Transverse colon (tissue), 4 donors: ENCODE measurements around the gene GAS7. TPM values are rescaled to one million over a fixed set of nuclear protein-coding genes. Genes with fewer than 3 reads are reported as not detected.
A peak's percentile ranks its signal among the peaks of the same experiment; 100 is the strongest.

ENCODE experiments used
- DNase-seq: peaks from one replicate; pipeline ENCODE4 v3.0.0-alpha.2; 2019
- H3K27ac ChIP-seq, 4 donors: fragments of 200-600 bp; sonication (generic); 2 replicates each; pipeline ENCODE4 v1.5.1; 2016 to 2018; ENCODE audit warnings: inconsistent platforms in 4 of 4
- H3K27me3 ChIP-seq: fragments of 200-600 bp; sonication (generic); 2 replicates; pipeline ENCODE4 v1.5.1; 2017; ENCODE audit warnings: inconsistent platforms
- H3K36me3 ChIP-seq, 4 donors: fragments of 200-600 bp; sonication (generic); 2 replicates each; pipeline ENCODE4 v1.5.1; 2017 to 2019; ENCODE audit warnings: inconsistent platforms in 4 of 4
- H3K4me1 ChIP-seq, 4 donors: fragments of 200-600 bp; sonication (generic); 2 replicates each; pipeline ENCODE4 v1.5.1; 2017 to 2020; ENCODE audit warnings: inconsistent platforms in 4 of 4
- H3K4me3 ChIP-seq, 4 donors: fragments of 200-600 bp; sonication (generic); 1 replicate in 1 of 4; 2 replicates in 3 of 4; pipeline versions ENCODE4 v1.5.1 to v1.6.1; 2017 to 2019; ENCODE audit warnings: inconsistent platforms in 4 of 4
- H3K9me3 ChIP-seq, 2 donors: fragments of 200-600 bp; sonication (generic); 2 replicates each; pipeline ENCODE4 v1.5.1; 2017 to 2019; ENCODE audit warnings: inconsistent platforms in 2 of 2
- CTCF ChIP-seq, 5 experiments: fragments of 200-600 bp in 3 of 5; fragments of 450-650 bp in 2 of 5; sonication (generic) in 3 of 5; IDR thresholded peaks; 1 replicate in 2 of 5; 2 replicates in 3 of 5; pipeline ENCODE4 v1.5.1; 2016 to 2017; ENCODE audit warnings: antibody characterized with exemption in 5 of 5, inconsistent platforms in 3 of 5, mild to moderate bottlenecking in 2 of 5, moderate library complexity in 1 of 5
- EP300 ChIP-seq: sonication (generic); formaldehyde crosslinking; IDR thresholded peaks from one replicate; pipeline ENCODE4 v1.6.1; 2017; ENCODE audit warnings: antibody characterized with exemption, low read depth
- POLR2A ChIP-seq: fragments of 450-650 bp; IDR thresholded peaks from one replicate; pipeline ENCODE4 v1.6.1; 2016; ENCODE audit warnings: antibody characterized with exemption, mild to moderate bottlenecking, moderate library complexity
- POLR2AphosphoS5 ChIP-seq, 3 donors: sonication (generic); formaldehyde crosslinking; IDR thresholded peaks; one replicate each; pipeline ENCODE4 v1.6.1; 2016; ENCODE audit warnings: antibody characterized with exemption in 3 of 3
- WGBS, 2 donors: methylation state at CpG; one replicate each; pipeline ENCODE4 v1.1.5; 2018; ENCODE audit warnings: low coverage in 1 of 2; 5-methylcytosine and 5-hydroxymethylcytosine counted together
- in situ Hi-C, 4 donors: fragments of 200-750 bp; cut with MboI; loops; one replicate each; pipeline versions ENCODE4 v1.15.0 to v1.15.1; 2017; ENCODE audit warnings: low sequenced_read_pairs in 3 of 4, low pct_ligation_motif_present in 1 of 4, low pct_unique_long_range_greater_than_20kb in 1 of 4
- intact Hi-C: fragments of 100-400 bp; cut with DNase I; formaldehyde crosslinking; loops from one replicate; pipeline ENCODE4 v1.15.1; 2023; ENCODE audit warnings: low total_unique reads
- total RNA-seq, 4 donors: library from RNA; depleted of rRNA; stranded (reverse); fragments of >200 nt; gene quantifications; one replicate each; pipeline ENCODE4 v1.1.0, GENCODE V29; 2016

GAS7 gene
- total RNA-seq, 4 donors from 2014 or later = 9.2 to 59.1 (median 15.2) TPM

GRCh38 chr17:10055262-10055975 is 143.0 kb downstream of the GAS7 start:
- no peaks in the 10 kb centered on the region for H3K27me3 ChIP-seq
- DNase-seq = no peak
- 89 to 91% methylated on average over 6 to 13 of the region's 13 CpGs for WGBS, 2 donors
- intact Hi-C loops = no loop called here
- TF ChIP-seq POLR2A (no peak), POLR2AphosphoS5 (IDR thresholded peaks at IDR 0.05) (no peak), EP300 (no peak), CTCF (IDR thresholded peaks at IDR 0.05) (no peak)
- H3K9me3 ChIP-seq = no peaks in the 10 kb centered on the region
- H3K4me3 ChIP-seq = no peak overlapping the region
- peak overlapping the region in 2 of 4 donors; percentile 8 to 41 for H3K27ac ChIP-seq
- in situ Hi-C loops = no loop called here
- no peaks in the 10 kb centered on the region for H3K36me3 ChIP-seq
- peaks cover 0 to 12% (median 5%) of the 10 kb centered on the region in 4 donors for H3K4me1 ChIP-seq

- WGBS, 2 donors = 42 to 52% methylated on average over 6 to 12 of the region's 12 CpGs
- in situ Hi-C loops = no loop called here
- TF ChIP-seq CTCF (IDR thresholded peaks at IDR 0.05) (no peak), POLR2AphosphoS5 (IDR thresholded peaks at IDR 0.05) (no peak), POLR2A (no peak), EP300 (no peak)
- intact Hi-C loops = no loop called here
- H3K27ac ChIP-seq = peak overlapping the region in 3 of 4 donors; percentile 27 to 32 (median 30)
- no peak for DNase-seq
- no peaks in the 10 kb centered on the region for H3K36me3 ChIP-seq
- H3K27me3 ChIP-seq = no peaks in the 10 kb centered on the region
- H3K4me3 ChIP-seq = no peak overlapping the region
- no peaks in the 10 kb centered on the region for H3K9me3 ChIP-seq
- peaks cover 0 to 6% (median 0%) of the 10 kb centered on the region in 4 donors for H3K4me1 ChIP-seq
These were observed 144.4 kb downstream of the GAS7 start for GRCh38 chr17:10053782-10054540.

GRCh38 chr17:10052106-10052813 is 146.1 kb downstream of the GAS7 start:
- DNase-seq = no peak
- Histone ChIP-seq H3K27me3 (no peaks in the 10 kb centered on the region), H3K9me3 (no peaks in the 10 kb centered on the region), H3K4me1 (peaks cover 0 to 5% (median 0%) of the 10 kb centered on the region in 4 donors), H3K4me3 (no peak overlapping the region), H3K36me3 (no peaks in the 10 kb centered on the region), H3K27ac (no peak overlapping the region)
- in situ Hi-C loops (no loop called here), intact Hi-C loops (no loop called here)
- TF ChIP-seq EP300 (no peak), POLR2AphosphoS5 (IDR thresholded peaks at IDR 0.05) (no peak), POLR2A (no peak), CTCF (IDR thresholded peaks at IDR 0.05) (no peak)
- WGBS, 2 donors = 85 to 87% methylated on average over 5 to 15 of the region's 15 CpGs

GRCh38 chr17:10051112-10051511 is 147.3 kb downstream of the GAS7 start:
- intact Hi-C loops = no loop called here
- peak overlapping the region; percentile 60 to 65 (median 62) for H3K27ac ChIP-seq
- no peak for TF ChIP-seq EP300
- no peak for TF ChIP-seq POLR2AphosphoS5 (IDR thresholded peaks at IDR 0.05)
- no peak for TF ChIP-seq POLR2A
- no peak for TF ChIP-seq CTCF (IDR thresholded peaks at IDR 0.05)
- H3K4me3 ChIP-seq = no peak overlapping the region
- no peaks in the 10 kb centered on the region for H3K36me3 ChIP-seq
- DNase-seq = no peak
- no peaks in the 10 kb centered on the region for H3K9me3 ChIP-seq
- no peaks in the 10 kb centered on the region for H3K27me3 ChIP-seq
- in situ Hi-C loops = no loop called here
- WGBS, 2 donors = 74 to 87% methylated on average over 6 to 8 of the region's 8 CpGs
- peaks cover 0 to 8% (median 0%) of the 10 kb centered on the region in 4 donors for H3K4me1 ChIP-seq
